HL-60 (cell line): ENCODE data around the gene SMC6.

Source experiments
- CTCF ChIP-seq: IDR thresholded peaks from one replicate; pipeline ENCODE4 v1.5.1; 2011; ENCODE audit warnings: low read length, control low read depth, inconsistent platforms; ENCODE audit not compliant: insufficient read depth
- REST ChIP-seq: IDR thresholded peaks from 2 replicates; pipeline ENCODE4 v1.6.1; 2012; ENCODE audit warnings: low read depth; ENCODE audit not compliant: insufficient replicate concordance

GRCh38 chr2:17621781-17622180 is 131.8 kb downstream of the SMC6 start:
- no peak for TF ChIP-seq CTCF
- TF ChIP-seq REST, result no peak
